Measurements from ENCODE around the gene PDK4. TPM values are rescaled to one million over a fixed set of nuclear protein-coding genes. Genes with fewer than 3 reads are reported as not detected.

Gene PDK4
- total and polyA plus RNA-seq, 9 of the 15 experiments (the other 6 are each of a cell fraction or from before 2014, with no cell fraction given), result 0.03 to 0.24 (median 0.08) TPM; not detected in 2

- 0% methylated on average over 1 of the region's 1 CpG for whole genome bisulfite sequencing (ENCODE audit: insufficient coverage, low coverage, missing lambda C conversion rate)
- in situ Hi-C loops (cut with MboI), result no loop called here
These were observed 50.6 kb downstream of the PDK4 start for GRCh38 chr7:95545673-95546072.

GRCh38 chr7:95545007-95545615 lies 51.2 kb downstream of the PDK4 start:
- no peaks in the 10 kb centered on the region for H3K9me1 ChIP-seq (ENCODE audit: control insufficient read depth, insufficient read depth, low read length)
- FAIRE-seq (no peak), ATAC-seq (peak; percentile 71), DNase-seq (ENCODE audit: extremely low read depth in 1 of 4, low spot score in 3 of 4) (peak in 1 of 4 experiments; percentile 14)
- H3K4me3 ChIP-seq, result no peak overlapping the region
- intact Hi-C loops (cut with micrococcal nuclease) (loop anchor here (1.0 kb wide), 1 partner anchor 139 kb away; no protein-coding TSS in a partner anchor), in situ Hi-C loops (cut with MboI) (no loop called here)
- ChIA-PET POLR2A (interaction anchor here (0.7 kb wide), 1 partner anchor 316 kb away, joined by 3 read pairs; no protein-coding TSS in a partner anchor), CTCF (ENCODE audit: low intra/inter-chr PET ratio) (interaction anchor here (1.1 to 1.5 kb wide), 3 partner anchors 139 to 145 kb away, joined by 4 to 12 read pairs (median 6); no protein-coding TSS in a partner anchor)
- no peaks in the 10 kb centered on the region; a peak in 2 of 5 replicates for H3K27me3 ChIP-seq (ENCODE audit: control insufficient read depth in 2 of 2, insufficient read depth in 2 of 2, low read length in 2 of 2)
- H3K4me2 ChIP-seq (ENCODE audit: insufficient read depth, low read length), result no peak overlapping the region
- H3K36me3 ChIP-seq (ENCODE audit: control insufficient read depth, insufficient read depth, low read length), result no peaks in the 10 kb centered on the region
- H4K20me1 ChIP-seq (replicated peaks; ENCODE audit: control insufficient read depth, insufficient read depth, low read length), result no peaks in the 10 kb centered on the region
- H3K79me2 ChIP-seq (ENCODE audit: control insufficient read depth, insufficient read depth, low read length), result no peaks in the 10 kb centered on the region
- H3K4me1 ChIP-seq (replicated peaks in 1 of 2; ENCODE audit: control insufficient read depth in 2 of 2, insufficient read depth in 2 of 2, low read length in 2 of 2), result 0 out of 5 replicates have a peak, but pooled peaks cover 0 to 6% of the 10 kb centered on the region in 2 experiments
- 0% methylated on average over 3 of the region's 3 CpGs for WGBS (ENCODE audit: insufficient coverage, low coverage, missing lambda C conversion rate)
- no TSS peak for BruUV-seq (replicated peaks)
- H3K9ac ChIP-seq (ENCODE audit: insufficient read depth in 1 of 2, low read depth in 2 of 2, low read length in 2 of 2), result no peak overlapping the region
- no peak overlapping the region for H3K27ac ChIP-seq (ENCODE audit: extremely low read depth, low read depth, low read length)
- H3K9me3 ChIP-seq (replicated peaks; ENCODE audit: control insufficient read depth, insufficient read depth, low read depth, low read length), result no peaks in the 10 kb centered on the region
- H2AFZ ChIP-seq (ENCODE audit: low read depth, low read length), result no peak overlapping the region
- TF ChIP-seq JUND (IDR thresholded peaks at IDR 0.05; ENCODE audit: borderline replicate concordance, low read depth, low read length), result 0 out of 2 replicates have a peak, but pooled peaks have one; percentile 20
- peak; percentile 10; the same call in 1 of the 3 replicates for TF ChIP-seq JUND (tag; IDR thresholded peaks at IDR 0.05; ENCODE audit: borderline replicate concordance, low read depth, low read length)
- no peak for TF ChIP-seq CHCHD3 (CRISPR knock-in tag; IDR thresholded peaks at IDR 0.05)
- peak; percentile 59; the same call in 1 of the 2 replicates for TF ChIP-seq REST (IDR thresholded peaks at IDR 0.05; ENCODE audit: borderline replicate concordance)
- no peak for TF ChIP-seq REST (CRISPR knock-in tag; IDR thresholded peaks at IDR 0.05; ENCODE audit: low read depth)

More at GRCh38 chr7:95545673-95546072, 50.6 kb downstream of the PDK4 start:
- intact Hi-C loops (cut with micrococcal nuclease), result loop anchor here (1.0 kb wide), 1 partner anchor 139 kb away; no protein-coding TSS in a partner anchor
- Histone ChIP-seq H3K27ac (ENCODE audit: extremely low read depth, low read depth, low read length) (no peak overlapping the region), H3K36me3 (ENCODE audit: control insufficient read depth, insufficient read depth, low read length) (no peaks in the 10 kb centered on the region), H2AFZ (ENCODE audit: low read depth, low read length) (no peak overlapping the region), H3K79me2 (ENCODE audit: control insufficient read depth, insufficient read depth, low read length) (no peaks in the 10 kb centered on the region), H3K9ac (ENCODE audit: insufficient read depth in 1 of 2, low read depth in 2 of 2, low read length in 2 of 2) (no peak overlapping the region), H3K4me3 (no peak overlapping the region), H3K4me1 (replicated peaks in 1 of 2; ENCODE audit: control insufficient read depth in 2 of 2, insufficient read depth in 2 of 2, low read length in 2 of 2) (0 out of 5 replicates have a peak, but pooled peaks cover 0 to 6% of the 10 kb centered on the region in 2 experiments), H3K27me3 (ENCODE audit: control insufficient read depth in 2 of 2, insufficient read depth in 2 of 2, low read length in 2 of 2) (no peaks in the 10 kb centered on the region; a peak in 2 of 5 replicates), H3K9me1 (ENCODE audit: control insufficient read depth, insufficient read depth, low read length) (no peaks in the 10 kb centered on the region), H3K9me3 (replicated peaks; ENCODE audit: control insufficient read depth, insufficient read depth, low read depth, low read length) (no peaks in the 10 kb centered on the region), H4K20me1 (replicated peaks; ENCODE audit: control insufficient read depth, insufficient read depth, low read length) (no peaks in the 10 kb centered on the region), H3K4me2 (ENCODE audit: insufficient read depth, low read length) (no peak overlapping the region)
- DNase-seq (ENCODE audit: extremely low read depth in 1 of 4, low spot score in 3 of 4) (no peak), ATAC-seq (no peak), FAIRE-seq (no peak)
- CTCF ChIA-PET (ENCODE audit: low intra/inter-chr PET ratio), result interaction anchor here (1.5 kb wide), 1 partner anchor 142 kb away, joined by 12 read pairs; no protein-coding TSS in a partner anchor
- BruUV-seq (replicated peaks), result no TSS peak
- POLR2A ChIA-PET, result no interaction called here
- TF ChIP-seq RAD21 (CRISPR knock-in tag; conservative IDR thresholded peaks at IDR 0.05 in 1 of 2, IDR thresholded peaks at IDR 0.05 in 1 of 2) (no peak), FOXJ2 (tag; IDR thresholded peaks at IDR 0.05) (no peak), KHSRP (IDR thresholded peaks at IDR 0.05) (no peak)

All from K562 (cell line).